CD4-positive, alpha-beta T cell (primary cell): ENCODE results near the gene ARHGAP31. TPM values are rescaled to one million over a fixed set of nuclear protein-coding genes. Genes with fewer than 3 reads are reported as not detected.

ENCODE experiments used
- ATAC-seq: fragments of 200-7000 bp; cut with Tn5 transposase; one replicate; pipeline ENCODE4 v1.10.0; 2022; ENCODE audit warnings: mild to moderate bottlenecking; ENCODE audit not compliant: poor library complexity
- CTCF ChIA-PET: fragments of 350-600 bp; sonication (Branson Sonifier 250); formaldehyde crosslinking; loops from one replicate; lab custom pipeline; 2021; ENCODE audit warnings: antibody characterized with exemption, inconsistent platforms; lab: Charles Lee
- POLR2A ChIA-PET: fragments of 350-600 bp; sonication (Branson Sonifier 250); formaldehyde crosslinking; loops from one replicate; lab custom pipeline; 2021; ENCODE audit warnings: antibody characterized with exemption, inconsistent platforms; lab: Charles Lee
- DNase-seq, 14 experiments: peaks; one replicate each; pipeline ENCODE4 v3.0.0-alpha.2; 2013 to 2020; ENCODE audit warnings: mixed read lengths in 2 of 14
- H3K27ac ChIP-seq, 2 donors: one replicate each; pipeline versions ENCODE4 v1.5.1 to v1.7.0; 2013; ENCODE audit warnings: low read length in 2 of 2, low read depth in 1 of 2, mild to moderate bottlenecking in 1 of 2
- H3K27me3 ChIP-seq, 2 experiments: 1 replicate in 1 of 2; 2 replicates in 1 of 2; pipeline versions ENCODE4 v1.6.1 to v1.7.0; 2013; ENCODE audit warnings: low read length in 2 of 2, control low read depth in 1 of 2, mild to moderate bottlenecking in 1 of 2, moderate library complexity in 1 of 2; ENCODE audit not compliant: insufficient read depth in 2 of 2, control insufficient read depth in 1 of 2
- H3K36me3 ChIP-seq: one replicate; pipeline ENCODE4 v1.6.1; 2013; ENCODE audit warnings: low read length, control low read depth; ENCODE audit not compliant: insufficient read depth
- H3K4me1 ChIP-seq: one replicate; pipeline ENCODE4 v1.6.1; 2013; ENCODE audit warnings: low read length, control low read depth; ENCODE audit not compliant: insufficient read depth
- H3K4me3 ChIP-seq: one replicate; pipeline ENCODE4 v1.5.1; 2013; ENCODE audit warnings: mild to moderate bottlenecking, low read length, moderate library complexity
- H3K9me3 ChIP-seq, 2 experiments: 1 replicate in 1 of 2; 2 replicates in 1 of 2; pipeline versions ENCODE4 v1.6.1 to v1.7.0; 2013; ENCODE audit warnings: low read length in 2 of 2, mild to moderate bottlenecking in 2 of 2, control low read depth in 1 of 2, moderate library complexity in 1 of 2; ENCODE audit not compliant: control insufficient read depth in 1 of 2, insufficient read depth in 1 of 2
- H3K27ac Mint-ChIP-seq: one replicate; pipeline ENCODE4 v1.8.0; 2020; ENCODE audit warnings: mixed read lengths
- H3K27me3 Mint-ChIP-seq: one replicate; pipeline ENCODE4 v1.8.0; 2021; ENCODE audit warnings: mixed read lengths
- H3K36me3 Mint-ChIP-seq: one replicate; pipeline ENCODE4 v1.8.0; 2021; ENCODE audit warnings: low read depth, mixed read lengths
- H3K4me1 Mint-ChIP-seq: one replicate; pipeline ENCODE4 v1.8.0; 2021; ENCODE audit warnings: low read depth, mixed read lengths
- H3K4me3 Mint-ChIP-seq: one replicate; pipeline ENCODE4 v1.8.0; 2020; ENCODE audit warnings: mild to moderate bottlenecking, mixed read lengths
- H3K9me3 Mint-ChIP-seq: one replicate; pipeline ENCODE4 v1.8.0; 2020; ENCODE audit warnings: mixed read lengths
- intact Hi-C, 2 experiments: fragments of 100-400 bp; cut with DNase I in 1 of 2; cut with micrococcal nuclease in 1 of 2; formaldehyde crosslinking; loops; one replicate each; pipeline versions ENCODE4 v1.15.1 to v1.9.0; 2023 to 2025; cut with DNase I, micrococcal nuclease
- total RNA-seq, 174 experiments: library from RNA in 2 of 174; stranded (reverse) in 2 of 174; gene quantifications; one replicate each; pipeline ENCODE4 v1.2.3 and lab custom pipeline; 2021 to 2026
- TF ChIP-seq, protein P1 (sequence below): fragments of 200-600 bp; IDR thresholded peaks from one replicate; pipeline ENCODE4 v1.8.0; 2022; ENCODE audit warnings: antibody characterized with exemption, mild to moderate bottlenecking

The ARHGAP31 gene
- total RNA-seq, 2 experiments from 2014 or later, result 2.4 to 2.9 TPM

DNA sequence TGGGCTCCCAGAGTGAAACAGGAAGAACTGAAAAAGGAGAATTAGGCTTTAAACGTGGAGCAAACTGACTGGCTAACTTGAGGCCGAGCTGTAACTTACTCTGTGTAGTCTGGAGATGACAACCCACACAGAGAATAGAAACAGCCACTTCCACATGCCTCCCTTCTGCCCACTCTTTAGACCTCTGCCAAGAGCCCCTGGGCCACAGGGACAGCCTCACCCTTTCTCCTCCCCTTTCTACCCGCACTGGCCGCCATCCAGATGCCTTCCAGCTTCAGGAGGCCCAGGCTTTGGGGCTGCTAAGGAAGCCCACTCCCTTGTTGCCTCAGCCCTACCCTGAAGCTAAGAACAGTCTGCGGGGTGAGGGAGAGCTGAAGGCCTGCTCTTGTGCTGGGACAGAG is 6.8 kb downstream of the ARHGAP31 start:
- ChIA-PET CTCF (interaction anchor here (1.0 to 2.0 kb wide), 2 partner anchors 22 to 52 kb away, joined by 3 to 8 read pairs; no protein-coding TSS in a partner anchor), POLR2A (no interaction called here)
- Mint-ChIP-seq H3K4me1 (peaks cover 38% of the 10 kb centered on the region), H3K27me3 (no peaks in the 10 kb centered on the region), H3K27ac (no peak overlapping the region), H3K36me3 (no peaks in the 10 kb centered on the region), H3K4me3 (no peak overlapping the region), H3K9me3 (no peaks in the 10 kb centered on the region)
- Histone ChIP-seq H3K4me3 (no peak overlapping the region), H3K9me3 (no peaks in the 10 kb centered on the region), H3K27me3 (no peaks in the 10 kb centered on the region), H3K27ac (no peak overlapping the region), H3K36me3 (no peaks in the 10 kb centered on the region), H3K4me1 (peaks cover 34% of the 10 kb centered on the region)
- TF ChIP-seq, protein P1, sequence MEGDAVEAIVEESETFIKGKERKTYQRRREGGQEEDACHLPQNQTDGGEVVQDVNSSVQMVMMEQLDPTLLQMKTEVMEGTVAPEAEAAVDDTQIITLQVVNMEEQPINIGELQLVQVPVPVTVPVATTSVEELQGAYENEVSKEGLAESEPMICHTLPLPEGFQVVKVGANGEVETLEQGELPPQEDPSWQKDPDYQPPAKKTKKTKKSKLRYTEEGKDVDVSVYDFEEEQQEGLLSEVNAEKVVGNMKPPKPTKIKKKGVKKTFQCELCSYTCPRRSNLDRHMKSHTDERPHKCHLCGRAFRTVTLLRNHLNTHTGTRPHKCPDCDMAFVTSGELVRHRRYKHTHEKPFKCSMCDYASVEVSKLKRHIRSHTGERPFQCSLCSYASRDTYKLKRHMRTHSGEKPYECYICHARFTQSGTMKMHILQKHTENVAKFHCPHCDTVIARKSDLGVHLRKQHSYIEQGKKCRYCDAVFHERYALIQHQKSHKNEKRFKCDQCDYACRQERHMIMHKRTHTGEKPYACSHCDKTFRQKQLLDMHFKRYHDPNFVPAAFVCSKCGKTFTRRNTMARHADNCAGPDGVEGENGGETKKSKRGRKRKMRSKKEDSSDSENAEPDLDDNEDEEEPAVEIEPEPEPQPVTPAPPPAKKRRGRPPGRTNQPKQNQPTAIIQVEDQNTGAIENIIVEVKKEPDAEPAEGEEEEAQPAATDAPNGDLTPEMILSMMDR, result no peak
- ATAC-seq (no peak), DNase-seq (peak in 1 of 14 experiments; percentile 33)
- intact Hi-C loops, result no loop called here

GRCh38 chr3:119301662-119302061 is 7.5 kb downstream of the ARHGAP31 start:
- H3K27ac Mint-ChIP-seq, result no peak overlapping the region
- ATAC-seq, result no peak
- POLR2A ChIA-PET, result no interaction called here
- H3K27me3 Mint-ChIP-seq, result no peaks in the 10 kb centered on the region
- intact Hi-C loops, result no loop called here
- Histone ChIP-seq H3K9me3 (no peaks in the 10 kb centered on the region), H3K27ac (no peak overlapping the region), H3K4me1 (peaks cover 30% of the 10 kb centered on the region), H3K36me3 (no peaks in the 10 kb centered on the region), H3K4me3 (no peak overlapping the region), H3K27me3 (no peaks in the 10 kb centered on the region)
- H3K4me3 Mint-ChIP-seq, result no peak overlapping the region
- DNase-seq, result peak in 1 of 14 experiments; percentile 39
- CTCF ChIA-PET, result no interaction called here
- TF ChIP-seq, protein P1, result no peak
- peaks cover 31% of the 10 kb centered on the region for H3K4me1 Mint-ChIP-seq
- H3K36me3 Mint-ChIP-seq, result no peaks in the 10 kb centered on the region
- no peaks in the 10 kb centered on the region for H3K9me3 Mint-ChIP-seq

DNA sequence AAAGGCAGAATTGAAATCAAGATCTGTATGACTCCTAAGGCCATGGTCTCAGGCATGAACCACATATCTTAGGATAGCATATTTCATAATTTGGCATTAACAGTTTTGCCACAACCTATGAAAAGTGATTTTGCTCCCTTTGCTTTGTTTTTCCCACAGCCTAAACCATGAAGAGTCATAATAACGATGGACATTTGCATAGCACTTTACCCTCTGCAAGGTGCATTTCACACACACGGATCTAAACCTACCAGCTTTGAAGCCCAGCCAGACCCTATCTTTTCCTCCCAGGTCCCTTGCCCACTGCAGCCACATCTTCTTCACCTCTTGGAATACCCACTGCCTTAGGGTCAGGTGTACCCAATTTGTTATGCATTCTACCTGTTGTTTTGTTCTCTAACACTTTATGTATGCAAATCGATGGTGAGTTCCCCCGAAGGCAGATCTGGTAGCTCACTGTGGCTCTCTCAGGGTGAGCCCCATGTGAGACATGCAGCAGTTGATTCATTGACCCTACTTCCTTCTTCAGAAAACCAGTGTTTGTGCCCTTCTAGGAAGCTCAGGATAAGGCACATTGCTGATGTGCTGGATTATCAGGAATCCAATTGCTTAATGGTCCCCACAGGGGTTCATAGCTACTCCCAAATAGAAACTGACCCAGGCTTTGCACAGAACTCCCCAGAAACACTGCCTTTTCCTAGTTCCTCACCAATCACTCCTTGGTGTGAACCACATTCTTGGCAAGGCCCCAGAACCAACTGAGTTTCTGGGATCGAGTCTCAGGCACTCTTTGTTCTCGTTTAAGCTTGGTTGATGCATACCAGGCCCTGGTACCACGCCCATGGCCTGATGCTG is 8.7 kb downstream of the ARHGAP31 start:
- H3K27me3 Mint-ChIP-seq, result no peaks in the 10 kb centered on the region
- peaks cover 18% of the 10 kb centered on the region for H3K4me1 Mint-ChIP-seq
- POLR2A ChIA-PET, result interaction anchor here (0.9 to 1.2 kb wide), 2 partner anchors 9 to 20 kb away, joined by 4 read pairs; partner anchors contain the start of gene ARHGAP31
- CTCF ChIA-PET, result interaction anchor here (1.2 kb wide), 1 partner anchor 62 kb away, joined by 3 read pairs; the partner anchor contains the start of gene B4GALT4
- no peaks in the 10 kb centered on the region for H3K9me3 Mint-ChIP-seq
- intact Hi-C loops, result no loop called here
- H3K27ac Mint-ChIP-seq, result no peak overlapping the region
- TF ChIP-seq, protein P1, result no peak
- H3K4me3 ChIP-seq, result no peak overlapping the region
- H3K9me3 ChIP-seq, result no peaks in the 10 kb centered on the region
- no peak for ATAC-seq
- H3K4me1 ChIP-seq, result peaks cover 17% of the 10 kb centered on the region
- H3K36me3 Mint-ChIP-seq, result no peaks in the 10 kb centered on the region
- H3K27me3 ChIP-seq, result no peaks in the 10 kb centered on the region
- H3K36me3 ChIP-seq, result no peaks in the 10 kb centered on the region
- no peak overlapping the region for H3K4me3 Mint-ChIP-seq
- no peak for DNase-seq
- no peak overlapping the region for H3K27ac ChIP-seq
